HG03439 (cell line): ENCODE results near the gene NOL4.

ENCODE experiments used
- ATAC-seq: cut with Tn5 transposase; IDR thresholded peaks from one replicate; pipeline ENCODE4 v1.9.1; 2021; ENCODE audit warnings: mild to moderate bottlenecking, moderate library complexity; ENCODE audit not compliant: unreplicated experiment

Gene NOL4

GRCh38 chr18:34194239-34194638 lies 30.5 kb downstream of the NOL4 start:
- ATAC-seq: no peak

GRCh38 chr18:34189656-34190435 lies 34.9 kb downstream of the NOL4 start:
- ATAC-seq: no peak
